ENCODE data around the gene CD200.

GRCh38 chr3:112351036-112351435 is 18.1 kb downstream of the CD200 start:
- TF ChIP-seq CTCF (IDR thresholded peaks at IDR 0.05) (no peak), POLR2A (IDR thresholded peaks at IDR 0.05) (no peak), EP300 (IDR thresholded peaks at IDR 0.05) (no peak), POLR2AphosphoS5 (IDR thresholded peaks at IDR 0.05) (no peak)
